NT2/D1 (cell line): ENCODE measurements around the gene PPDPF.
"Not testable (repeated sequence)": the region's sequence is repeated elsewhere in the genome, so short reads cannot be mapped to it uniquely, and the experiment has no call there.

Experiments
- DNase-seq: peaks from one replicate; pipeline ENCODE4 v3.0.0-alpha.2; 2011; ENCODE audit warnings: low read depth, low spot score
- H3K27me3 ChIP-seq: 2 replicates; pipeline ENCODE4 v1.6.0; 2011; ENCODE audit warnings: mild to moderate bottlenecking; ENCODE audit not compliant: insufficient read length, insufficient read depth
- H3K36me3 ChIP-seq: 2 replicates; pipeline ENCODE4 v1.6.1; 2011; ENCODE audit warnings: mild to moderate bottlenecking, low read length, mixed read lengths; ENCODE audit not compliant: insufficient read depth, insufficient read length
- H3K4me1 ChIP-seq: 2 replicates; pipeline ENCODE4 v1.5.1; 2011; ENCODE audit not compliant: insufficient read depth, insufficient read length
- H3K4me3 ChIP-seq: 2 replicates; pipeline ENCODE4 v1.5.1; 2011; ENCODE audit warnings: low read depth; ENCODE audit not compliant: insufficient read length
- H3K9ac ChIP-seq: 2 replicates; pipeline ENCODE4 v1.6.0; 2011; ENCODE audit warnings: low read depth; ENCODE audit not compliant: insufficient read length
- H3K9me3 ChIP-seq: 2 replicates; pipeline ENCODE4 v1.5.1; 2011; ENCODE audit warnings: mild to moderate bottlenecking, low read length; ENCODE audit not compliant: insufficient read depth
- SUZ12 ChIP-seq: IDR thresholded peaks from 2 replicates; pipeline ENCODE4 v1.6.1; 2011; ENCODE audit not compliant: insufficient read length, insufficient read depth; ENCODE audit errors: extremely low read depth
- YY1 ChIP-seq: IDR thresholded peaks from 2 replicates; pipeline ENCODE4 v1.6.1; 2011; ENCODE audit not compliant: insufficient read length, insufficient read depth
- ZNF274 ChIP-seq: IDR thresholded peaks from 2 replicates; pipeline ENCODE4 v1.6.1; 2011; ENCODE audit warnings: mild to moderate bottlenecking, low read depth, low read length

Gene PPDPF

GRCh38 chr20:63567386-63568169 is 47.0 kb downstream of the PPDPF start:
- TF ChIP-seq YY1 (no peak), ZNF274 (no peak), SUZ12 (no peak)
- Histone ChIP-seq H3K9me3 (no peaks in the 10 kb centered on the region), H3K9ac (no peak overlapping the region), H3K4me3 (no peak overlapping the region), H3K36me3 (peaks cover 88% of the 10 kb centered on the region), H3K27me3 (no peaks in the 10 kb centered on the region), H3K4me1 (peaks cover 6% of the 10 kb centered on the region)
- DNase-seq, result no peak

GRCh38 chr20:63568170-63568981 is 47.8 kb downstream of the PPDPF start:
- H3K36me3 ChIP-seq, result peaks cover 86% of the 10 kb centered on the region
- H3K9me3 ChIP-seq, result no peaks in the 10 kb centered on the region
- peaks cover 14% of the 10 kb centered on the region for H3K4me1 ChIP-seq
- no peak for DNase-seq
- no peaks in the 10 kb centered on the region for H3K27me3 ChIP-seq
- H3K4me3 ChIP-seq, result no peak overlapping the region
- peak overlapping the region; percentile 36 for H3K9ac ChIP-seq
- TF ChIP-seq SUZ12 (no peak), ZNF274 (no peak)

GRCh38 chr20:63568986-63569949 is 48.7 kb downstream of the PPDPF start:
- TF ChIP-seq SUZ12 (no peak), YY1 (no peak), ZNF274 (no peak)
- H3K9ac ChIP-seq, result peak overlapping the region; percentile 44
- H3K4me1 ChIP-seq, result peaks cover 14% of the 10 kb centered on the region
- no peaks in the 10 kb centered on the region for H3K27me3 ChIP-seq
- H3K9me3 ChIP-seq, result no peaks in the 10 kb centered on the region
- H3K4me3 ChIP-seq, result no peak overlapping the region
- peaks cover 77% of the 10 kb centered on the region for H3K36me3 ChIP-seq
- DNase-seq, result no peak

- H3K4me1 ChIP-seq, result peaks cover 18% of the 10 kb centered on the region
- H3K9ac ChIP-seq, result peak overlapping the region; percentile 6
These were observed 49.9 kb downstream of the PPDPF start for GRCh38 chr20:63570281-63571086.

GRCh38 chr20:63571087-63571478 is 50.5 kb downstream of the PPDPF start:
- Histone ChIP-seq H3K36me3 (peaks cover 59% of the 10 kb centered on the region), H3K4me1 (peaks cover 18% of the 10 kb centered on the region)
- DNase-seq, H3K9me3 ChIP-seq, H3K9ac ChIP-seq, H3K4me3 ChIP-seq, H3K27me3 ChIP-seq: not testable (repeated sequence)

More at GRCh38 chr20:63570281-63571086, 49.9 kb downstream of the PPDPF start:
- no peak for TF ChIP-seq ZNF274
- TF ChIP-seq SUZ12, result no peak
- no peak for TF ChIP-seq YY1
- no peaks in the 10 kb centered on the region for H3K27me3 ChIP-seq
- no peak for DNase-seq
- no peaks in the 10 kb centered on the region for H3K9me3 ChIP-seq
- peaks cover 65% of the 10 kb centered on the region for H3K36me3 ChIP-seq
- H3K4me3 ChIP-seq, result no peak overlapping the region
